B cell (primary cell): ENCODE data around the gene CACNA2D3.

ENCODE experiments used
- CTCF ChIP-seq: fragments of 200-600 bp; IDR thresholded peaks from one replicate; pipeline ENCODE4 v1.8.0; 2022; ENCODE audit warnings: antibody characterized with exemption, mild to moderate bottlenecking
- EZH2 ChIP-seq: IDR thresholded peaks from 2 replicates; pipeline ENCODE4 v1.6.1; 2012; ENCODE audit warnings: borderline replicate concordance, low read depth, mild to moderate bottlenecking, moderate library complexity, low read length; ENCODE audit not compliant: insufficient read depth, poor library complexity, severe bottlenecking

- TF ChIP-seq CTCF: no peak
- TF ChIP-seq EZH2: no peak
These were observed 831.7 kb downstream of the CACNA2D3 start for GRCh38 chr3:54954022-54954421.
